ENCODE data around the gene RNPEP. TPM values are rescaled to one million over a fixed set of nuclear protein-coding genes. Genes with fewer than 3 reads are reported as not detected.

Gene RNPEP
- total and polyA plus RNA-seq, 2 of the 8 experiments (the other 6 are each of a cell fraction or from before 2014, with no cell fraction given): 34.1 to 51.1 TPM

DNA sequence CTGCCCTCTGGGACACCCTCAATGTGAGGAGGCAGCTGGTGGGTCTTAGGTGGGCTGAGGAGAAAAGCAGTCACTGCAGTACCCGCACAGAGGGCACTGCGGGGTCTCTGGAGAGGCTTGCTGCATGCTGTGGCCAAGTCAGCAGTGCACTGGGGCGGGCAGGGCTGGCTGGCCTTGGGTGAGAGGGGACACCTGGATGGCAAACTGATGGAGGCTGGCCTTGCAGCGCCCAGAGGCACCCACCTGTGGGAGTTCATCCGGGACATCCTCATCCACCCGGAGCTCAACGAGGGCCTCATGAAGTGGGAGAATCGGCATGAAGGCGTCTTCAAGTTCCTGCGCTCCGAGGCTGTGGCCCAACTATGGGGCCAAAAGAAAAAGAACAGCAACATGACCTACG is 31.2 kb downstream of the RNPEP start (continued):
- no peak for TF ChIP-seq SIX5 (IDR thresholded peaks at IDR 0.05; ENCODE audit: low read depth, low read length)
